ENCODE measurements around the gene PCDHB11. TPM values are rescaled to one million over a fixed set of nuclear protein-coding genes. Genes with fewer than 3 reads are reported as not detected.
"Not testable (repeated sequence)": the region's sequence is repeated elsewhere in the genome, so short reads cannot be mapped to it uniquely, and the experiment has no call there.

Gene PCDHB11
- polyA plus RNA-seq, 1 experiment: 0.25 TPM

DNA sequence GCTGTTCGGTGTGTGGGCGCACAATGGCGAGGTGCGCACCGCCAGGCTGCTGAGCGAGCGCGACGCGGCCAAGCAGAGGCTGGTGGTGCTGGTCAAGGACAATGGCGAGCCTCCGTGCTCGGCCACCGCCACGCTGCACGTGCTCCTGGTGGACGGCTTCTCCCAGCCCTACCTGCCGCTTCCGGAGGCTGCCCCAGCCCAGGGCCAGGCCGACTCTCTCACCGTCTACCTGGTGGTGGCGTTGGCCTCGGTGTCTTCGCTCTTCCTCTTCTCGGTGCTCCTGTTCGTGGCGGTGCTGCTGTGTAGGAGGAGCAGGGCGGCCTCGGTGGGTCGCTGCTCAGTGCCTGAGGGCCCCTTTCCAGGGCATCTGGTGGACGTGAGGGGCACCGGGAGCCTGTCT is 19.6 kb upstream of the PCDHB11 start:
- CTCF ChIA-PET: not testable (repeated sequence)

DNA sequence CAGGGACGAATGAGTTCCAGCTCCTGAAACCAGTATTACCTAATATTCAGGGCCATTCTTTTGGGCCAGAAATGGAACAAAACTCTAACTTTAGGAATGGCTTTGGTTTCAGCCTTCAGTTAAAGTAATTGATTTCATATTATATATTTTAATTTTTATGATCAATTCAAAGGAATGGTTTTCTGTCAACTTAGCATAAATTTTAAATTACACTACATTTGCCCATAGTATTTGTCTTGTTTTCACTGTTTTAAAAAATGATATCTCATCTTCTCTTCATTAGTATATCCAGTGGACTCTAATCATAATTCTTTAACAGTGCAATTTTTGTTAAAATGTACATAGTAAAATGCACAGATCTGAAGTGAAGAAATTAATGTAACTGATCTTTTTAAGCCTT is 19.1 kb upstream of the PCDHB11 start:
- CTCF ChIA-PET: no interaction called here
- Histone ChIP-seq H3K4me3 (ENCODE audit: low read depth, low read length) (no peak overlapping the region), H3K27me3 (ENCODE audit: control insufficient read depth, insufficient read depth, low read length) (no peaks in the 10 kb centered on the region), H3K9me3 (ENCODE audit: control insufficient read depth, insufficient read depth, low read length) (peaks cover 22% of the 10 kb centered on the region), H3K27ac (ENCODE audit: low read depth, low read length) (no peak overlapping the region)
- POLR2A ChIA-PET: no interaction called here
- DNase-seq (ENCODE audit: low read depth, low spot score): no peak
- TF ChIP-seq, protein P1, sequence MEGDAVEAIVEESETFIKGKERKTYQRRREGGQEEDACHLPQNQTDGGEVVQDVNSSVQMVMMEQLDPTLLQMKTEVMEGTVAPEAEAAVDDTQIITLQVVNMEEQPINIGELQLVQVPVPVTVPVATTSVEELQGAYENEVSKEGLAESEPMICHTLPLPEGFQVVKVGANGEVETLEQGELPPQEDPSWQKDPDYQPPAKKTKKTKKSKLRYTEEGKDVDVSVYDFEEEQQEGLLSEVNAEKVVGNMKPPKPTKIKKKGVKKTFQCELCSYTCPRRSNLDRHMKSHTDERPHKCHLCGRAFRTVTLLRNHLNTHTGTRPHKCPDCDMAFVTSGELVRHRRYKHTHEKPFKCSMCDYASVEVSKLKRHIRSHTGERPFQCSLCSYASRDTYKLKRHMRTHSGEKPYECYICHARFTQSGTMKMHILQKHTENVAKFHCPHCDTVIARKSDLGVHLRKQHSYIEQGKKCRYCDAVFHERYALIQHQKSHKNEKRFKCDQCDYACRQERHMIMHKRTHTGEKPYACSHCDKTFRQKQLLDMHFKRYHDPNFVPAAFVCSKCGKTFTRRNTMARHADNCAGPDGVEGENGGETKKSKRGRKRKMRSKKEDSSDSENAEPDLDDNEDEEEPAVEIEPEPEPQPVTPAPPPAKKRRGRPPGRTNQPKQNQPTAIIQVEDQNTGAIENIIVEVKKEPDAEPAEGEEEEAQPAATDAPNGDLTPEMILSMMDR (IDR thresholded peaks at IDR 0.05; ENCODE audit: low read depth, low read length): no peak

More for the DNA sequence above, 19.6 kb upstream of the PCDHB11 start:
- DNase-seq (ENCODE audit: low read depth, low spot score); H3K27me3 ChIP-seq (ENCODE audit: control insufficient read depth, insufficient read depth, low read length); POLR2A ChIA-PET; H3K27ac ChIP-seq (ENCODE audit: low read depth, low read length); H3K4me3 ChIP-seq (ENCODE audit: low read depth, low read length): not testable (repeated sequence)
- peaks cover 24% of the 10 kb centered on the region for H3K9me3 ChIP-seq (ENCODE audit: control insufficient read depth, insufficient read depth, low read length)

DNA sequence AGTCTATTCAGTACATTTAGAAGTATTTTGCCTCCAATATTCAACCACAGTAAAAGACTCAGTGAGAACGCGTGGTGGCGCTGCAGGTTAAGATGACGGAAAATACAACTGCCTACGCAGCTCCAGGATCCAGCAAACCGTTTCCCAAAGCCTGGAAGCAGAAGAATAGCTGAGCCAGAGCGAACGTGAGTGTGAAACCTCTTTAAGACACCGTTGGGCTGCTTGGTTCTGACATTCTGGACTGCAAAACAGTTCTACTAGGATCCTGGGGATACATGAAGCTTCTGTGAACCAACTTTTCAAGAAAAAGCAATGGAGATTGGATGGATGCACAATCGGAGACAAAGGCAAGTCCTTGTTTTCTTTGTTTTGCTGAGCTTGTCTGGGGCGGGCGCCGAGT is 17.2 kb upstream of the PCDHB11 start, which contains the start of gene PCDHB16:
Gene PCDHB16 (plus strand): TSS at position 140 of the 400 bp plus-strand sequence. CDS start 173 bp downstream, at position 313.
- TF ChIP-seq, protein P1 (IDR thresholded peaks at IDR 0.05; ENCODE audit: low read depth, low read length): peak; percentile 21; the same call in 1 of the 2 replicates
- Histone ChIP-seq H3K27me3 (ENCODE audit: control insufficient read depth, insufficient read depth, low read length) (no peaks in the 10 kb centered on the region), H3K4me3 (ENCODE audit: low read depth, low read length) (peak within 1 kb of the TSS; percentile 33), H3K27ac (ENCODE audit: low read depth, low read length) (no peak within 1 kb of the TSS), H3K9me3 (ENCODE audit: control insufficient read depth, insufficient read depth, low read length) (peaks cover 22% of the 10 kb centered on the region)
- POLR2A ChIA-PET: no interaction called here
- DNase-seq (ENCODE audit: low read depth, low spot score): no peak
- CTCF ChIA-PET: interaction anchor here (0.5 to 1.7 kb wide), 8 partner anchors 10 to 385 kb away, joined by 3 to 10 read pairs (median 4); partner anchors contain the start of genes PCDHB10, PCDHB14 and PCDHB7

DNA sequence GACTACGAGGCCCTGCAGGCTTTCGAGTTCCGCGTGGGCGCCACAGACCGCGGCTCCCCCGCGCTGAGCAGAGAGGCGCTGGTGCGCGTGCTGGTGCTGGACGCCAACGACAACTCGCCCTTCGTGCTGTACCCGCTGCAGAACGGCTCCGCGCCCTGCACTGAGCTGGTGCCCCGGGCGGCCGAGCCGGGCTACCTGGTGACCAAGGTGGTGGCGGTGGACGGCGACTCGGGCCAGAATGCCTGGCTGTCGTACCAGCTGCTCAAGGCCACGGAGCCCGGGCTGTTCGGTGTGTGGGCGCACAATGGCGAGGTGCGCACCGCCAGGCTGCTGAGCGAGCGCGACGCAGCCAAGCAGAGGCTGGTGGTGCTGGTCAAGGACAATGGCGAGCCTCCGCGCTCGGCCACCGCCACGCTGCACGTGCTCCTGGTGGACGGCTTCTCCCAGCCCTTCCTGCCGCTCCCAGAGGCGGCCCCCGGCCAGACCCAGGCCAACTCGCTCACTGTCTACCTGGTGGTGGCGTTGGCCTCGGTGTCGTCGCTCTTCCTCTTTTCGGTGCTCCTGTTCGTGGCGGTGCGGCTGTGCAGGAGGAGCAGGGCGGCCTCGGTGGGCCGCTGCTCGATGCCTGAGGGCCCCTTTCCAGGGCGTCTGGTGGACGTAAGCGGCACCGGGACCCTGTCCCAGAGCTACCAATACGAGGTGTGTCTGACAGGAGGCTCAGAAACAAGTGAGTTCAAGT is 15.1 kb upstream of the PCDHB11 start:
- H3K27me3 ChIP-seq (ENCODE audit: control insufficient read depth, insufficient read depth, low read length); POLR2A ChIA-PET; H3K27ac ChIP-seq (ENCODE audit: low read depth, low read length); DNase-seq (ENCODE audit: low read depth, low spot score); H3K4me3 ChIP-seq (ENCODE audit: low read depth, low read length): not testable (repeated sequence)
- H3K9me3 ChIP-seq (ENCODE audit: control insufficient read depth, insufficient read depth, low read length): peaks cover 27% of the 10 kb centered on the region
- CTCF ChIA-PET: interaction anchor here (0.7 kb wide), 1 partner anchor 435 kb away, joined by 3 read pairs; the partner anchor contains the start of gene DIAPH1

DNA sequence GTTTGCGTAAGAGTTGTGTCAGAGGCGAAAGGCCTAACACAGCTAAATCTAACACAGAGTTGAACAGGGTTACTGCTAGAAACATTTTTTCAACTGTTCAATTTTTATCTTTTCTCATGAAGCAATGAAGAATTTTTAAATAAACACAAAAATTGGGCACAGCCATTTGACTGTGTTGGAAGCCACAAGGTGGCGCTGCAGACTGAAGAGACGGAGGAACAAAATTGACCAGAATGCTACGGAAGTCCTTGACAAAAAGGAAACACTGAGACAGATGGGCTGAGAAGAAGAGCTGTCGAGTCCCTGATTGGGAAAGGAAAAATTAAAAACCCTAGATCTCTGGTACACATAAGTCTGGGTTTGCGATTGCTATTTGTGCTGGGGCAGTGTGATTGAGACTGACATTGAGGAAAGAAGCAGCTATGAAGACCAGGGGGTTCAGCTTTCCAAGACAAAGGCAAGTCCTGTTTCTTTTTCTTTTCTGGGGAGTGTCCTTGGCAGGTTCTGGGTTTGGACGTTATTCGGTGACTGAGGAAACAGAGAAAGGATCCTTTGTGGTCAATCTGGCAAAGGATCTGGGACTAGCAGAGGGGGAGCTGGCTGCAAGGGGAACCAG is 12.4 kb upstream of the PCDHB11 start, which contains the start of gene PCDHB9:
Gene PCDHB9 (plus strand): TSS at position 265 of the 616 bp plus-strand sequence. CDS start 158 bp downstream, at position 423.
- CTCF ChIA-PET: interaction anchor here (0.7 to 1.7 kb wide), 7 partner anchors 9 to 380 kb away, joined by 3 to 13 read pairs (median 3); no protein-coding TSS in a partner anchor
- DNase-seq (ENCODE audit: low read depth, low spot score): no peak
- Histone ChIP-seq H3K4me3 (ENCODE audit: low read depth, low read length) (no peak within 1 kb of the TSS), H3K27me3 (ENCODE audit: control insufficient read depth, insufficient read depth, low read length) (no peaks in the 10 kb centered on the region), H3K9me3 (ENCODE audit: control insufficient read depth, insufficient read depth, low read length) (peaks cover 26% of the 10 kb centered on the region), H3K27ac (ENCODE audit: low read depth, low read length) (no peak within 1 kb of the TSS)
- TF ChIP-seq, protein P1 (IDR thresholded peaks at IDR 0.05; ENCODE audit: low read depth, low read length): no peak
- POLR2A ChIA-PET: no interaction called here

DNA sequence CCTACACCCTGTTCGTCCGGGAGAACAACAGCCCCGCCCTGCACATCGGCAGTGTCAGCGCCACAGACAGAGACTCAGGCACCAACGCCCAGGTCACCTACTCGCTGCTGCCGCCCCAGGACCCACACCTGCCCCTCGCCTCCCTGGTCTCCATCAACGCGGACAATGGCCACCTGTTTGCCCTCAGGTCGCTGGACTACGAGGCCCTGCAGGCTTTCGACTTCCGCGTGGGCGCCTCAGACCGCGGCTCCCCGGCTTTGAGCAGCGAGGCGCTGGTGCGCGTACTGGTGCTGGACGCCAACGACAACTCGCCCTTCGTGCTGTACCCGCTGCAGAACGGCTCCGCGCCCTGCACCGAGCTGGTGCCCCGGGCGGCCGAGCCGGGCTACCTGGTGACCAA is 10.7 kb upstream of the PCDHB11 start:
- H3K27me3 ChIP-seq (ENCODE audit: control insufficient read depth, insufficient read depth, low read length); H3K27ac ChIP-seq (ENCODE audit: low read depth, low read length); H3K4me3 ChIP-seq (ENCODE audit: low read depth, low read length); POLR2A ChIA-PET; DNase-seq (ENCODE audit: low read depth, low spot score); CTCF ChIA-PET: not testable (repeated sequence)
- peaks cover 23% of the 10 kb centered on the region for H3K9me3 ChIP-seq (ENCODE audit: control insufficient read depth, insufficient read depth, low read length)

DNA sequence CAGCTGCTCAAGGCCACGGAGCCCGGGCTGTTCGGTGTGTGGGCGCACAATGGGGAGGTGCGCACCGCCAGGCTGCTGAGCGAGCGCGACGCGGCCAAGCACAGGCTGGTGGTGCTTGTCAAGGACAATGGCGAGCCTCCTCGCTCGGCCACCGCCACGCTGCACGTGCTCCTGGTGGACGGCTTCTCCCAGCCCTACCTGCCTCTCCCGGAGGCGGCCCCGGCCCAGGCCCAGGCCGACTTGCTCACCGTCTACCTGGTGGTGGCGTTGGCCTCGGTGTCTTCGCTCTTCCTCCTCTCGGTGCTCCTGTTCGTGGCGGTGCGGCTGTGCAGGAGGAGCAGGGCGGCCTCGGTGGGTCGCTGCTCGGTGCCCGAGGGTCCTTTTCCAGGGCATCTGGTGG is 10.3 kb upstream of the PCDHB11 start:
- H3K27me3 ChIP-seq (ENCODE audit: control insufficient read depth, insufficient read depth, low read length); H3K27ac ChIP-seq (ENCODE audit: low read depth, low read length); H3K4me3 ChIP-seq (ENCODE audit: low read depth, low read length); POLR2A ChIA-PET; CTCF ChIA-PET; DNase-seq (ENCODE audit: low read depth, low spot score): not testable (repeated sequence)
- H3K9me3 ChIP-seq (ENCODE audit: control insufficient read depth, insufficient read depth, low read length): peaks cover 24% of the 10 kb centered on the region

Data from AG04450 (cell line).